GM12872 (cell line): ENCODE results near the gene TRAF3.

Experiments
- TF ChIP-seq, protein P1 (sequence below): IDR thresholded peaks from 3 replicates; pipeline ENCODE4 v1.5.1; 2011; ENCODE audit warnings: low read depth, mild to moderate bottlenecking, low read length, moderate library complexity; ENCODE audit not compliant: insufficient read depth

The TRAF3 gene

GRCh38 chr14:102754370-102755262 lies 22.6 kb upstream of the TRAF3 start:
- TF ChIP-seq, protein P1, sequence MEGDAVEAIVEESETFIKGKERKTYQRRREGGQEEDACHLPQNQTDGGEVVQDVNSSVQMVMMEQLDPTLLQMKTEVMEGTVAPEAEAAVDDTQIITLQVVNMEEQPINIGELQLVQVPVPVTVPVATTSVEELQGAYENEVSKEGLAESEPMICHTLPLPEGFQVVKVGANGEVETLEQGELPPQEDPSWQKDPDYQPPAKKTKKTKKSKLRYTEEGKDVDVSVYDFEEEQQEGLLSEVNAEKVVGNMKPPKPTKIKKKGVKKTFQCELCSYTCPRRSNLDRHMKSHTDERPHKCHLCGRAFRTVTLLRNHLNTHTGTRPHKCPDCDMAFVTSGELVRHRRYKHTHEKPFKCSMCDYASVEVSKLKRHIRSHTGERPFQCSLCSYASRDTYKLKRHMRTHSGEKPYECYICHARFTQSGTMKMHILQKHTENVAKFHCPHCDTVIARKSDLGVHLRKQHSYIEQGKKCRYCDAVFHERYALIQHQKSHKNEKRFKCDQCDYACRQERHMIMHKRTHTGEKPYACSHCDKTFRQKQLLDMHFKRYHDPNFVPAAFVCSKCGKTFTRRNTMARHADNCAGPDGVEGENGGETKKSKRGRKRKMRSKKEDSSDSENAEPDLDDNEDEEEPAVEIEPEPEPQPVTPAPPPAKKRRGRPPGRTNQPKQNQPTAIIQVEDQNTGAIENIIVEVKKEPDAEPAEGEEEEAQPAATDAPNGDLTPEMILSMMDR = no peak

- TF ChIP-seq, protein P1 = no peak
Observed at GRCh38 chr14:102757646-102758045, 19.6 kb upstream of the TRAF3 start.

DNA sequence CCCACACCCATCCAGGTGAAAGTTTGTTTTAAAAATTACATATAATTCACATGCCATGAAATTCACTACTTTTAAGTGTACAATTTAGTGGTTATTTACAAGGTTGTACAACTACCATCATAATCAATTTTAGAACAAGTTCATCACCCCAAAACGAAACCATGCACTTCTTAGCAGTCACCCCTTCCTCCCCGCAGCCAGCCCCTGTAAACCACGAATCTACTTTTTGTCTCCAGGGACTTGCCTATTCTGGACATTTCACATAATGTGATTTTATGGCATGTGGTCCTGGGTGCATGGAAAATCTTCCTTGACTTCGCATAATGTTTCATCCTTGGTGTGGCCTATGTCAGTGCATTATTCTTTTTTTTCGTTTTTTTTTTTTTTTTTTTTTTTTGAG lies 19.2 kb upstream of the TRAF3 start:
- TF ChIP-seq, protein P1 = no peak

GRCh38 chr14:102759456-102760187 lies 17.6 kb upstream of the TRAF3 start:
- TF ChIP-seq, protein P1 = no peak

- TF ChIP-seq, protein P1 = no peak
Observed at GRCh38 chr14:102760496-102761193, 16.6 kb upstream of the TRAF3 start.

DNA sequence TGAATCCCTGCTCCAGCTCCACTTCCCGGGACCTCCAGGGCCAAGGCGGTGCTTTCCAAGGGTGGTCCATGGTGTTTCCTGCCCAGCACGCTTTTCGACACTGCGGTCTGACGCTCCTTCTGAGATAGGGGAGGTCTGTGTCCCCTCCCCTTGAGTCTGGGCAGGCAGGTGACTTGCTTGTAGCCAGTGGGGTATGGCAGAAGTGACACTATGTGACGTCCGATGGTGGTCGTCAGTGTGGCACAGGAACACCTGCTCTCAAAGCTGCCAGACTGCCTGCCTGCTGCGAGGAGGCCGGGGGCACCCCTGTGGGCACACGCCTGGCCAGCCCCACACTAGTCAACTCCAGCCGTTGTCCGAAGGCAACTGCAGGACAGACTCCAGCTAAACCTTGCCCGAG lies 16.0 kb upstream of the TRAF3 start:
- TF ChIP-seq, protein P1 = no peak

- TF ChIP-seq, protein P1 = no peak
Observed at GRCh38 chr14:102764220-102764671, 13.0 kb upstream of the TRAF3 start.
